ENCODE results near the gene GLI3. TPM values are rescaled to one million over a fixed set of nuclear protein-coding genes. Genes with fewer than 3 reads are reported as not detected.

GLI3 gene
- total and polyA plus RNA-seq, 2 experiments from 2014 or later = 4.0 to 5.2 TPM

GRCh38 chr7:42248579-42248978, 11.6 kb upstream of the GLI3 start:
- TF ChIP-seq EZH2 (IDR thresholded peaks at IDR 0.05; ENCODE audit: insufficient read depth, poor library complexity, severe bottlenecking) = no peak
- TF ChIP-seq EZH2phosphoT487 (IDR thresholded peaks at IDR 0.05; ENCODE audit: insufficient read depth, low read depth) = no peak
- Histone ChIP-seq H3K79me2 (ENCODE audit: insufficient read depth) (no peaks in the 10 kb centered on the region), H3K9ac (no peak overlapping the region), H3K9me2 (ENCODE audit: insufficient read depth) (no peaks in the 10 kb centered on the region), H3K4me3 (no peak overlapping the region), H4K20me1 (ENCODE audit: insufficient read depth) (no peaks in the 10 kb centered on the region), H3K4me2 (ENCODE audit: unreplicated experiment) (no peak overlapping the region), H3K27me3 (replicated peaks; ENCODE audit: insufficient read depth) (no peaks in the 10 kb centered on the region), H3K27ac (no peak overlapping the region), H2AFZ (no peak overlapping the region), H3F3A (ENCODE audit: insufficient read depth) (peaks cover 19% of the 10 kb centered on the region), H3K4me1 (ENCODE audit: insufficient read depth) (peaks cover 27% of the 10 kb centered on the region), H3K9me3 (ENCODE audit: low read depth) (no peaks in the 10 kb centered on the region), H3K36me3 (ENCODE audit: low read depth) (no peaks in the 10 kb centered on the region)
- no peak for DNase-seq
- in situ Hi-C loops (cut with MboI) = loop anchor here (25.0 kb wide), 1 partner anchor 589 kb away; no protein-coding TSS in a partner anchor
- 55 to 58% methylated on average over 1 of the region's 1 CpG for WGBS, 2 experiments (ENCODE audit: low coverage in 1 of 2, low lambda C conversion rate in 2 of 2, missing lambda C conversion rate in 2 of 2)

GRCh38 chr7:42247301-42247700, 10.3 kb upstream of the GLI3 start:
- Histone ChIP-seq H3K4me3 (no peak overlapping the region), H3K4me2 (ENCODE audit: unreplicated experiment) (peak overlapping the region; percentile 28)
- WGBS, 2 experiments (ENCODE audit: low coverage in 1 of 2, low lambda C conversion rate in 2 of 2, missing lambda C conversion rate in 2 of 2) = 23 to 36% methylated on average over 5 of the region's 5 CpGs

GRCh38 chr7:42244828-42245227, 7.8 kb upstream of the GLI3 start:
- Histone ChIP-seq H3K4me1 (ENCODE audit: insufficient read depth) (peaks cover 25% of the 10 kb centered on the region), H3K27ac (no peak overlapping the region), H3K9me2 (ENCODE audit: insufficient read depth) (no peaks in the 10 kb centered on the region), H3K36me3 (ENCODE audit: low read depth) (no peaks in the 10 kb centered on the region), H3K27me3 (replicated peaks; ENCODE audit: insufficient read depth) (no peaks in the 10 kb centered on the region), H3K9me3 (ENCODE audit: low read depth) (no peaks in the 10 kb centered on the region), H3K79me2 (ENCODE audit: insufficient read depth) (no peaks in the 10 kb centered on the region), H3F3A (ENCODE audit: insufficient read depth) (peaks cover 13% of the 10 kb centered on the region; the same call in 1 of the 2 replicates), H3K4me3 (no peak overlapping the region), H4K20me1 (ENCODE audit: insufficient read depth) (no peaks in the 10 kb centered on the region), H2AFZ (no peak overlapping the region), H3K9ac (no peak overlapping the region), H3K4me2 (ENCODE audit: unreplicated experiment) (no peak overlapping the region)
- peak; percentile 90 for DNase-seq
- in situ Hi-C loops (cut with MboI) = loop anchor here (25.0 kb wide), 1 partner anchor 592 kb away; no protein-coding TSS in a partner anchor
- 26 to 33% methylated on average over 2 of the region's 2 CpGs for WGBS, 2 experiments (ENCODE audit: low coverage in 1 of 2, low lambda C conversion rate in 2 of 2, missing lambda C conversion rate in 2 of 2)
- no peak for TF ChIP-seq EZH2phosphoT487 (IDR thresholded peaks at IDR 0.05; ENCODE audit: insufficient read depth, low read depth)
- TF ChIP-seq EZH2 (IDR thresholded peaks at IDR 0.05; ENCODE audit: insufficient read depth, poor library complexity, severe bottlenecking) = no peak

More at GRCh38 chr7:42247301-42247700, 10.3 kb upstream of the GLI3 start:
- in situ Hi-C loops (cut with MboI) = loop anchor here (25.0 kb wide), 1 partner anchor 590 kb away; no protein-coding TSS in a partner anchor
- H3K27ac ChIP-seq = peak overlapping the region; percentile 29
- H3K9me2 ChIP-seq (ENCODE audit: insufficient read depth) = no peaks in the 10 kb centered on the region
- H3K36me3 ChIP-seq (ENCODE audit: low read depth) = no peaks in the 10 kb centered on the region
- no peaks in the 10 kb centered on the region for H3K27me3 ChIP-seq (replicated peaks; ENCODE audit: insufficient read depth)
- no peaks in the 10 kb centered on the region for H4K20me1 ChIP-seq (ENCODE audit: insufficient read depth)
- peak; percentile 78 for DNase-seq
- H3F3A ChIP-seq (ENCODE audit: insufficient read depth) = peaks cover 13% of the 10 kb centered on the region; the same call in 1 of the 2 replicates
- TF ChIP-seq EZH2phosphoT487 (IDR thresholded peaks at IDR 0.05; ENCODE audit: insufficient read depth, low read depth) (no peak), EZH2 (IDR thresholded peaks at IDR 0.05; ENCODE audit: insufficient read depth, poor library complexity, severe bottlenecking) (no peak)
- no peaks in the 10 kb centered on the region for H3K79me2 ChIP-seq (ENCODE audit: insufficient read depth)
- no peak overlapping the region for H3K9ac ChIP-seq
- H3K4me1 ChIP-seq (ENCODE audit: insufficient read depth) = peaks cover 22% of the 10 kb centered on the region
- no peaks in the 10 kb centered on the region for H3K9me3 ChIP-seq (ENCODE audit: low read depth)
- H2AFZ ChIP-seq = no peak overlapping the region

DNA sequence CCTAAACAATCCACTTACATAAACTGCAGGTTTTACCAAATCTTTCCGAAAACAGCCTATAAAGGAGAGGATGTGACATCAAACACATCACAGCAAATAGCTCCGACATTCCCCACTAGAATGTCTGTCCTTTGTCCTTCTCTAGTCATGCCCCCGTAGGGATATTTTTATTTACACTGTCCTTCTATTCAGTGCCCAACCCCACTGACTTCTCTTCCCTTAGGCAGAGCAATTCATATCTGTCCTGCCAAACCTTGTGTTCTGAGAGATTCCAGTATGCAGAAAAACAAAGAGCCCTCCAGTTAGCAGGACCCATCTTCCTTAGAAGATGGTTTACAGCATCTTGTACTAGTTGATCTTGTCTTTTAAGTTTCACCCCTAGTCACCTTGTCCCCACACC, 5.4 kb upstream of the GLI3 start:
- Histone ChIP-seq H3K4me2 (ENCODE audit: unreplicated experiment) (no peak overlapping the region), H3K27me3 (replicated peaks; ENCODE audit: insufficient read depth) (no peaks in the 10 kb centered on the region), H3K4me1 (ENCODE audit: insufficient read depth) (peaks cover 34% of the 10 kb centered on the region), H3K27ac (no peak overlapping the region), H2AFZ (no peak overlapping the region), H3K4me3 (no peak overlapping the region), H3K9ac (no peak overlapping the region), H4K20me1 (ENCODE audit: insufficient read depth) (no peaks in the 10 kb centered on the region), H3K9me2 (ENCODE audit: insufficient read depth) (no peaks in the 10 kb centered on the region), H3K36me3 (ENCODE audit: low read depth) (no peaks in the 10 kb centered on the region), H3K79me2 (ENCODE audit: insufficient read depth) (no peaks in the 10 kb centered on the region), H3K9me3 (ENCODE audit: low read depth) (no peaks in the 10 kb centered on the region), H3F3A (ENCODE audit: insufficient read depth) (peaks cover 25% of the 10 kb centered on the region)
- WGBS, 2 experiments (ENCODE audit: low coverage in 1 of 2, low lambda C conversion rate in 2 of 2, missing lambda C conversion rate in 2 of 2) = 76 to 83% methylated on average over 3 of the region's 3 CpGs
- in situ Hi-C loops (cut with MboI) = loop anchor here (25.0 kb wide), 1 partner anchor 595 kb away; no protein-coding TSS in a partner anchor
- no peak for DNase-seq
- TF ChIP-seq EZH2 (IDR thresholded peaks at IDR 0.05; ENCODE audit: insufficient read depth, poor library complexity, severe bottlenecking) = no peak
- TF ChIP-seq EZH2phosphoT487 (IDR thresholded peaks at IDR 0.05; ENCODE audit: insufficient read depth, low read depth) = no peak

All from GM23248 (cell line).